CD4-positive, alpha-beta T cell (primary cell): Measurements from ENCODE around the gene ZNF423. TPM values are rescaled to one million over a fixed set of nuclear protein-coding genes. Genes with fewer than 3 reads are reported as not detected.

Experiments
- ATAC-seq: fragments of 200-7000 bp; cut with Tn5 transposase; one replicate; pipeline ENCODE4 v1.10.0; 2022; ENCODE audit warnings: mild to moderate bottlenecking; ENCODE audit not compliant: poor library complexity
- CTCF ChIA-PET: fragments of 350-600 bp; sonication (Branson Sonifier 250); formaldehyde crosslinking; loops from one replicate; lab custom pipeline; 2021; ENCODE audit warnings: antibody characterized with exemption, inconsistent platforms; lab: Charles Lee
- POLR2A ChIA-PET: fragments of 350-600 bp; sonication (Branson Sonifier 250); formaldehyde crosslinking; loops from one replicate; lab custom pipeline; 2021; ENCODE audit warnings: antibody characterized with exemption, inconsistent platforms; lab: Charles Lee
- DNase-seq, 14 experiments: peaks; one replicate each; pipeline ENCODE4 v3.0.0-alpha.2; 2013 to 2020; ENCODE audit warnings: mixed read lengths in 2 of 14
- H3K27ac ChIP-seq, 2 donors: one replicate each; pipeline versions ENCODE4 v1.5.1 to v1.7.0; 2013; ENCODE audit warnings: low read length in 2 of 2, low read depth in 1 of 2, mild to moderate bottlenecking in 1 of 2
- H3K27me3 ChIP-seq, 2 experiments: 1 replicate in 1 of 2; 2 replicates in 1 of 2; pipeline versions ENCODE4 v1.6.1 to v1.7.0; 2013; ENCODE audit warnings: low read length in 2 of 2, control low read depth in 1 of 2, mild to moderate bottlenecking in 1 of 2, moderate library complexity in 1 of 2; ENCODE audit not compliant: insufficient read depth in 2 of 2, control insufficient read depth in 1 of 2
- H3K36me3 ChIP-seq: one replicate; pipeline ENCODE4 v1.6.1; 2013; ENCODE audit warnings: low read length, control low read depth; ENCODE audit not compliant: insufficient read depth
- H3K4me1 ChIP-seq: one replicate; pipeline ENCODE4 v1.6.1; 2013; ENCODE audit warnings: low read length, control low read depth; ENCODE audit not compliant: insufficient read depth
- H3K4me3 ChIP-seq: one replicate; pipeline ENCODE4 v1.5.1; 2013; ENCODE audit warnings: mild to moderate bottlenecking, low read length, moderate library complexity
- H3K9me3 ChIP-seq, 2 experiments: 1 replicate in 1 of 2; 2 replicates in 1 of 2; pipeline versions ENCODE4 v1.6.1 to v1.7.0; 2013; ENCODE audit warnings: low read length in 2 of 2, mild to moderate bottlenecking in 2 of 2, control low read depth in 1 of 2, moderate library complexity in 1 of 2; ENCODE audit not compliant: control insufficient read depth in 1 of 2, insufficient read depth in 1 of 2
- H3K27ac Mint-ChIP-seq: one replicate; pipeline ENCODE4 v1.8.0; 2020; ENCODE audit warnings: mixed read lengths
- H3K27me3 Mint-ChIP-seq: one replicate; pipeline ENCODE4 v1.8.0; 2021; ENCODE audit warnings: mixed read lengths
- H3K36me3 Mint-ChIP-seq: one replicate; pipeline ENCODE4 v1.8.0; 2021; ENCODE audit warnings: low read depth, mixed read lengths
- H3K4me1 Mint-ChIP-seq: one replicate; pipeline ENCODE4 v1.8.0; 2021; ENCODE audit warnings: low read depth, mixed read lengths
- H3K4me3 Mint-ChIP-seq: one replicate; pipeline ENCODE4 v1.8.0; 2020; ENCODE audit warnings: mild to moderate bottlenecking, mixed read lengths
- H3K9me3 Mint-ChIP-seq: one replicate; pipeline ENCODE4 v1.8.0; 2020; ENCODE audit warnings: mixed read lengths
- intact Hi-C, 2 experiments: fragments of 100-400 bp; cut with DNase I in 1 of 2; cut with micrococcal nuclease in 1 of 2; formaldehyde crosslinking; loops; one replicate each; pipeline versions ENCODE4 v1.15.1 to v1.9.0; 2023 to 2025; cut with DNase I, micrococcal nuclease
- total RNA-seq, 174 experiments: library from RNA in 2 of 174; stranded (reverse) in 2 of 174; gene quantifications; one replicate each; pipeline ENCODE4 v1.2.3 and lab custom pipeline; 2021 to 2026
- TF ChIP-seq, protein P1 (sequence below): fragments of 200-600 bp; IDR thresholded peaks from one replicate; pipeline ENCODE4 v1.8.0; 2022; ENCODE audit warnings: antibody characterized with exemption, mild to moderate bottlenecking

Gene ZNF423
- total RNA-seq, 2 experiments from 2014 or later: not detected

DNA sequence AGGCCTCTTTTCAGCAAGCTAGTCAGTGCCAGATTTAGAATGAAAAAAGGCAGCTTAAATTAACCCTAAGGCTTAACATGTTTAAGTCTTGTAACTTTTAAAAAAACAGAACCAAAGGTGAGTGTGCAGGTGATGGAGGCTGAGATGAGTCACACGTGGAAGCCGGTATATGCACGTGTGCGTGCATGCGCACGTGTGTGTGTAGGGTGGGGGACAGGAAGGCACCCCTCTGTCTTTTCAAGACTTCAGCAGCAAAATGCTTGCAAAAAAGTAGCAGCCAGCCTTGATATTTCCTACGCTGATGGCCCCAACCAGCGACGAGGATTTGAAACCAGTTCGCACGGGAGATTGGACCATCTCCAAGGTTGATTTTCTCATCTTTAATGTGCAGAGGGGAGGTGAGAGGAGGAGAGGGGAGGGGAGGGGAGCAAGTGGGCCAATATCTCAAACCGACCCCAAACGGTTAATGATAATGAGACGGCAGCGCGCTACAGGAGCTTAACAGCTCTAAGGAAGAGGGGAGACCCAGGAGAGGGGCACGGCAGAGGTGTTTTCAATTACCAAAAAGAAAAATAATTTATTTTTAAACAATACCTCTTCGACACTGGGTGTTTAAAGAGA, 154.7 kb downstream of the ZNF423 start:
- no peak overlapping the region for H3K27ac Mint-ChIP-seq
- H3K27ac ChIP-seq: no peak overlapping the region
- H3K36me3 Mint-ChIP-seq: no peaks in the 10 kb centered on the region
- DNase-seq (no peak), ATAC-seq (no peak)
- no peaks in the 10 kb centered on the region for H3K27me3 ChIP-seq
- intact Hi-C loops: no loop called here
- H3K4me1 ChIP-seq: no peaks in the 10 kb centered on the region
- no peaks in the 10 kb centered on the region for H3K4me1 Mint-ChIP-seq
- H3K36me3 ChIP-seq: no peaks in the 10 kb centered on the region
- peaks cover 5 to 7% of the 10 kb centered on the region in 2 experiments for H3K9me3 ChIP-seq
- no peak overlapping the region for H3K4me3 Mint-ChIP-seq
- peaks cover 24% of the 10 kb centered on the region for H3K27me3 Mint-ChIP-seq
- TF ChIP-seq, protein P1, sequence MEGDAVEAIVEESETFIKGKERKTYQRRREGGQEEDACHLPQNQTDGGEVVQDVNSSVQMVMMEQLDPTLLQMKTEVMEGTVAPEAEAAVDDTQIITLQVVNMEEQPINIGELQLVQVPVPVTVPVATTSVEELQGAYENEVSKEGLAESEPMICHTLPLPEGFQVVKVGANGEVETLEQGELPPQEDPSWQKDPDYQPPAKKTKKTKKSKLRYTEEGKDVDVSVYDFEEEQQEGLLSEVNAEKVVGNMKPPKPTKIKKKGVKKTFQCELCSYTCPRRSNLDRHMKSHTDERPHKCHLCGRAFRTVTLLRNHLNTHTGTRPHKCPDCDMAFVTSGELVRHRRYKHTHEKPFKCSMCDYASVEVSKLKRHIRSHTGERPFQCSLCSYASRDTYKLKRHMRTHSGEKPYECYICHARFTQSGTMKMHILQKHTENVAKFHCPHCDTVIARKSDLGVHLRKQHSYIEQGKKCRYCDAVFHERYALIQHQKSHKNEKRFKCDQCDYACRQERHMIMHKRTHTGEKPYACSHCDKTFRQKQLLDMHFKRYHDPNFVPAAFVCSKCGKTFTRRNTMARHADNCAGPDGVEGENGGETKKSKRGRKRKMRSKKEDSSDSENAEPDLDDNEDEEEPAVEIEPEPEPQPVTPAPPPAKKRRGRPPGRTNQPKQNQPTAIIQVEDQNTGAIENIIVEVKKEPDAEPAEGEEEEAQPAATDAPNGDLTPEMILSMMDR: no peak
- H3K9me3 Mint-ChIP-seq: no peaks in the 10 kb centered on the region
- ChIA-PET POLR2A (no interaction called here), CTCF (interaction anchor here (0.6 kb wide), 1 partner anchor 89 kb away, joined by 3 read pairs; no protein-coding TSS in a partner anchor)
- H3K4me3 ChIP-seq: no peak overlapping the region

DNA sequence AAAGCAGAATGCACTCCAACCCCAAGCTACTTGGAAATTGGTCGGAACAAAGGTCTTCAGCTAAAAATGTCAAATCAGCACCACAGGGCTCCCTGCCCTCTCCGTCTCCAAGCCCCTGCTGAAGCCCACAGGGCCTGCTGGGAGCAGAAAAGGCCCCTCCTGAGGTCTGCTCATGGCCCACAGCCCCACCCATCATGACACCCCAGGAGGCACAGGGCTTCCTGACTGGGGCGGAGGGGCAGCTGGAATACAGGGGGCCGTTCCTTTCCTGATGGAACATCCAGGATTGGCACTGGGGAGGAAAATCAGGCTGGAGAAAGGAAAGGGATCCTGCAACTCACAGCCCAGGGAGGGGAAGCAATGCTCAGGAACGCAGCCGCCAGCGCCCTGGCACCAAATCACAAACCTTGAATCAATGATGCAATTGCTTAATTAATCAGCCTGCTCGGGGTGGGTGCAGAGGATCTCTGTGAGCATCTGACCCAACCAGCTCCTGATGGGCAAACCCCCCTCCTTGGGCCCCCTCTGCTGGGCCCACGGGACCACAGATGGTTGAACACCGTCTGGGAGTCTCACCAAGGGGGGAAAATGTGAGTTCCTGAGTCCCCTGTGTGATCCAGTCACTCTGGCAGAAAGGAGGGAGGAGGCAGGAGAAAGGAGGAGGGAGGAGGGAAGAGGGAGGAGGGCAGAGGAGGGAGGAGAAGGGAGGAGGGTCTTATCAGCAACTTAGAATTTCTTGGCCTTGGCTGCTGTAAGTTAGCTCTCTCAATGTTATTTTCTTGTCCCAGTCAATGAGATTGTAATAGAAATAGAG, 155.5 kb downstream of the ZNF423 start:
- no peaks in the 10 kb centered on the region for H3K27me3 ChIP-seq
- TF ChIP-seq, protein P1: no peak
- H3K27ac Mint-ChIP-seq: no peak overlapping the region
- peaks cover 5 to 6% of the 10 kb centered on the region in 2 experiments for H3K9me3 ChIP-seq
- ChIA-PET CTCF (no interaction called here), POLR2A (no interaction called here)
- ATAC-seq (no peak), DNase-seq (no peak)
- H3K36me3 ChIP-seq: no peaks in the 10 kb centered on the region
- H3K4me3 Mint-ChIP-seq: no peak overlapping the region
- no peaks in the 10 kb centered on the region for H3K4me1 Mint-ChIP-seq
- no peaks in the 10 kb centered on the region for H3K36me3 Mint-ChIP-seq
- peaks cover 26% of the 10 kb centered on the region for H3K27me3 Mint-ChIP-seq
- intact Hi-C loops: no loop called here
- H3K9me3 Mint-ChIP-seq: no peaks in the 10 kb centered on the region
- no peaks in the 10 kb centered on the region for H3K4me1 ChIP-seq
- no peak overlapping the region for H3K27ac ChIP-seq
- no peak overlapping the region for H3K4me3 ChIP-seq

DNA sequence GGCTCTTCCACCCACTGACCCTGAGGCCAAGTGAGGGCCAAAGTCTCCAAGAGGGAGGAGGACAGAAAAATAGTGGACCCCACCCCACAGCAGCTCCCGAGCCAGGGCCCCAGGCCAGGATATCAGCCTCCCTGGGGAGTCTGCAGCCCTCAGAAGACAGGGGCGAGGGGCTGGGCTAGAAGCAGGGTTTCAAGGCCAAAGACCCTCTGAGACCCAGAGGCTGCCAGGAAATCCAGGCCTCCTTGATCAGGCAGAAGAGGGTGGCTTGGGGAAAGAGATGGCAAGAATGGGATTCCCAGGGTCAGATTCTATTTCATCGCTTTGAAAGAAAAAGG, 156.1 kb downstream of the ZNF423 start:
- Histone ChIP-seq H3K36me3 (no peaks in the 10 kb centered on the region), H3K27me3 (no peaks in the 10 kb centered on the region), H3K9me3 (peaks cover 3 to 4% of the 10 kb centered on the region in 2 experiments), H3K4me3 (no peak overlapping the region), H3K27ac (no peak overlapping the region), H3K4me1 (no peaks in the 10 kb centered on the region)
- ChIA-PET POLR2A (no interaction called here), CTCF (no interaction called here)
- Mint-ChIP-seq H3K9me3 (no peaks in the 10 kb centered on the region), H3K4me3 (no peak overlapping the region), H3K27ac (no peak overlapping the region), H3K4me1 (no peaks in the 10 kb centered on the region), H3K36me3 (no peaks in the 10 kb centered on the region), H3K27me3 (peaks cover 28% of the 10 kb centered on the region)
- TF ChIP-seq, protein P1: no peak
- intact Hi-C loops: no loop called here
- no peak for ATAC-seq
- DNase-seq: no peak
